Measurements from ENCODE around the gene MBP. TPM values are rescaled to one million over a fixed set of nuclear protein-coding genes. Genes with fewer than 3 reads are reported as not detected.
"Not testable (repeated sequence)": the region's sequence is repeated elsewhere in the genome, so short reads cannot be mapped to it uniquely, and the experiment has no call there.

The MBP gene
- total and polyA plus RNA-seq, 2 donors from 2014 or later = 15.1 to 61.2 TPM

- DNase-seq (no peak), FAIRE-seq (no peak)
- H3K36me3 ChIP-seq (ENCODE audit: control insufficient read depth in 2 of 3, insufficient read depth in 3 of 3, low read length in 3 of 3) = peaks cover 5 to 9% (median 6%) of the 10 kb centered on the region in 3 donors
- no peak overlapping the region for H3K9ac ChIP-seq (ENCODE audit: low read length in 3 of 3)
- H3K27me3 ChIP-seq (ENCODE audit: control insufficient read depth, insufficient read depth, low read length) = no peaks in the 10 kb centered on the region
- H3K4me1 ChIP-seq (ENCODE audit: control insufficient read depth in 2 of 3, insufficient read depth in 2 of 3, low read depth in 1 of 3, low read length in 3 of 3) = peaks cover 0 to 9% (median 4%) of the 10 kb centered on the region in 3 donors
- peak overlapping the region; percentile 7 to 48 for H3K27ac ChIP-seq (ENCODE audit: low read depth in 2 of 2, low read length in 2 of 2)
- no peak overlapping the region for H3K4me3 ChIP-seq (ENCODE audit: low read length in 3 of 3)
- no peaks in the 10 kb centered on the region for H3K9me3 ChIP-seq (ENCODE audit: control insufficient read depth in 2 of 3, insufficient read depth in 1 of 3, low read length in 3 of 3)
- TF ChIP-seq, protein P1, sequence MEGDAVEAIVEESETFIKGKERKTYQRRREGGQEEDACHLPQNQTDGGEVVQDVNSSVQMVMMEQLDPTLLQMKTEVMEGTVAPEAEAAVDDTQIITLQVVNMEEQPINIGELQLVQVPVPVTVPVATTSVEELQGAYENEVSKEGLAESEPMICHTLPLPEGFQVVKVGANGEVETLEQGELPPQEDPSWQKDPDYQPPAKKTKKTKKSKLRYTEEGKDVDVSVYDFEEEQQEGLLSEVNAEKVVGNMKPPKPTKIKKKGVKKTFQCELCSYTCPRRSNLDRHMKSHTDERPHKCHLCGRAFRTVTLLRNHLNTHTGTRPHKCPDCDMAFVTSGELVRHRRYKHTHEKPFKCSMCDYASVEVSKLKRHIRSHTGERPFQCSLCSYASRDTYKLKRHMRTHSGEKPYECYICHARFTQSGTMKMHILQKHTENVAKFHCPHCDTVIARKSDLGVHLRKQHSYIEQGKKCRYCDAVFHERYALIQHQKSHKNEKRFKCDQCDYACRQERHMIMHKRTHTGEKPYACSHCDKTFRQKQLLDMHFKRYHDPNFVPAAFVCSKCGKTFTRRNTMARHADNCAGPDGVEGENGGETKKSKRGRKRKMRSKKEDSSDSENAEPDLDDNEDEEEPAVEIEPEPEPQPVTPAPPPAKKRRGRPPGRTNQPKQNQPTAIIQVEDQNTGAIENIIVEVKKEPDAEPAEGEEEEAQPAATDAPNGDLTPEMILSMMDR (IDR thresholded peaks at IDR 0.05; ENCODE audit: borderline replicate concordance, extremely low read depth, insufficient read depth) = no peak
- intact Hi-C loops (cut with DNase I) = no loop called here
These were observed 179.8 kb downstream of the MBP start for GRCh38 chr18:76952747-76953146.

- Histone ChIP-seq H3K4me1 (ENCODE audit: control insufficient read depth in 2 of 3, insufficient read depth in 2 of 3, low read depth in 1 of 3, low read length in 3 of 3) (peaks cover 0 to 9% (median 4%) of the 10 kb centered on the region in 3 donors), H3K4me3 (ENCODE audit: low read length in 3 of 3) (no peak overlapping the region), H3K9ac (ENCODE audit: low read length in 3 of 3) (no peak overlapping the region), H3K27ac (ENCODE audit: low read depth in 2 of 2, low read length in 2 of 2) (no peak overlapping the region), H3K36me3 (ENCODE audit: control insufficient read depth in 2 of 3, insufficient read depth in 3 of 3, low read length in 3 of 3) (peaks cover 5 to 9% (median 6%) of the 10 kb centered on the region in 3 donors), H3K9me3 (ENCODE audit: control insufficient read depth in 2 of 3, insufficient read depth in 1 of 3, low read length in 3 of 3) (no peaks in the 10 kb centered on the region), H3K27me3 (ENCODE audit: control insufficient read depth, insufficient read depth, low read length) (no peaks in the 10 kb centered on the region)
- intact Hi-C loops (cut with DNase I) = no loop called here
- FAIRE-seq (no peak), DNase-seq (no peak)
- TF ChIP-seq, protein P1 (IDR thresholded peaks at IDR 0.05; ENCODE audit: borderline replicate concordance, extremely low read depth, insufficient read depth) = no peak
These were observed 180.9 kb downstream of the MBP start for GRCh38 chr18:76951456-76952247.

GRCh38 chr18:76948345-76948744 lies 184.2 kb downstream of the MBP start:
- Histone ChIP-seq H3K9ac (ENCODE audit: low read length in 3 of 3) (no peak overlapping the region), H3K4me3 (ENCODE audit: low read length in 3 of 3) (no peak overlapping the region), H3K36me3 (ENCODE audit: control insufficient read depth in 2 of 3, insufficient read depth in 3 of 3, low read length in 3 of 3) (peaks cover 3 to 6% (median 4%) of the 10 kb centered on the region in 3 donors), H3K27ac (ENCODE audit: low read depth in 2 of 2, low read length in 2 of 2) (no peak overlapping the region), H3K9me3 (ENCODE audit: control insufficient read depth in 2 of 3, insufficient read depth in 1 of 3, low read length in 3 of 3) (no peaks in the 10 kb centered on the region), H3K4me1 (ENCODE audit: control insufficient read depth in 2 of 3, insufficient read depth in 2 of 3, low read depth in 1 of 3, low read length in 3 of 3) (peaks cover 0 to 5% (median 4%) of the 10 kb centered on the region in 3 donors), H3K27me3 (ENCODE audit: control insufficient read depth, insufficient read depth, low read length) (no peaks in the 10 kb centered on the region)
- TF ChIP-seq, protein P1 (IDR thresholded peaks at IDR 0.05; ENCODE audit: borderline replicate concordance, extremely low read depth, insufficient read depth) = no peak
- intact Hi-C loops (cut with DNase I) = no loop called here
- FAIRE-seq (no peak), DNase-seq (no peak)

DNA sequence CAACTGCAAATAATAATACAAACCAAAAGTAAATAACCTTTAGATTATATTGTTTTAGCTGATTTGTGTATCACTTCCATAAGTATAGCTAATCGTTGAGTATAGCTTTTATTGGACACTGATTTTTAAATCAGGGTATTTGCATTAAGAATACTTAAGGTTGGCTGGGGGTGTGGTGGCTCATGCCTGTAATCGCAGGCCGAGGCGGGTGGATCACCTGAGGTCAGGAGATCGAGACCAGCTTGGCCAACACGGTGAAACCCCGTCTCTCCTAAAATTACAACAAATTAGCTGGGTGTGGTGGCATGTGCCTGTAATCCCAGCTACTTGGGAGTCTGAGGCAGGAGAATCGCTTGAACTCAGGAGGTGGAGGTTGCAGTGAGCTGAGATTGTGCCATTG lies 188.2 kb downstream of the MBP start:
- H3K27ac ChIP-seq (ENCODE audit: low read depth in 2 of 2, low read length in 2 of 2); intact Hi-C loops (cut with DNase I); H3K9me3 ChIP-seq (ENCODE audit: control insufficient read depth in 2 of 3, insufficient read depth in 1 of 3, low read length in 3 of 3); H3K4me3 ChIP-seq (ENCODE audit: low read length in 3 of 3); DNase-seq; FAIRE-seq; H3K4me1 ChIP-seq (ENCODE audit: control insufficient read depth in 2 of 3, insufficient read depth in 2 of 3, low read depth in 1 of 3, low read length in 3 of 3); H3K27me3 ChIP-seq (ENCODE audit: control insufficient read depth, insufficient read depth, low read length); H3K9ac ChIP-seq (ENCODE audit: low read length in 3 of 3): not testable (repeated sequence)
- H3K36me3 ChIP-seq (ENCODE audit: control insufficient read depth in 2 of 3, insufficient read depth in 3 of 3, low read length in 3 of 3) = peaks cover 0 to 12% (median 4%) of the 10 kb centered on the region in 3 donors
